Heart right ventricle (tissue), 16 donors: ENCODE measurements around the gene BTK. TPM values are rescaled to one million over a fixed set of nuclear protein-coding genes. Genes with fewer than 3 reads are reported as not detected.

ENCODE experiments used
- ATAC-seq, 8 donors: fragments of 200-7000 bp; cut with Tn5 transposase; one replicate each; pipeline ENCODE4 v1.9.1; 2020; ENCODE audit warnings: mild to moderate bottlenecking in 8 of 8, moderate library complexity in 8 of 8, moderate number of reproducible peaks in 1 of 8
- DNase-seq, 2 donors: peaks; one replicate each; pipeline ENCODE4 v3.0.0-alpha.2; 2020
- H3K27ac ChIP-seq, 10 donors: fragments of 200-600 bp; sonication (generic) in 2 of 10; one replicate each; pipeline versions ENCODE4 v1.5.0 to v1.8.0; 2020 to 2022; ENCODE audit warnings: mild to moderate bottlenecking in 3 of 10
- H3K27me3 ChIP-seq, 7 donors: fragments of 200-600 bp; one replicate each; pipeline ENCODE4 v1.8.0; 2021 to 2022; ENCODE audit warnings: mild to moderate bottlenecking in 2 of 7
- H3K36me3 ChIP-seq, 9 donors: fragments of 200-600 bp; sonication (generic) in 1 of 9; one replicate each; pipeline versions ENCODE4 v1.5.0 to v1.8.0; 2020 to 2022; ENCODE audit warnings: mild to moderate bottlenecking in 2 of 9
- H3K4me1 ChIP-seq, 9 donors: fragments of 200-600 bp; sonication (generic) in 1 of 9; one replicate each; pipeline versions ENCODE4 v1.5.0 to v1.8.0; 2020 to 2022; ENCODE audit warnings: mild to moderate bottlenecking in 4 of 9
- H3K4me3 ChIP-seq, 10 donors: fragments of 200-600 bp; sonication (generic) in 2 of 10; one replicate each; pipeline versions ENCODE4 v1.5.0 to v1.8.0; 2020 to 2022; ENCODE audit warnings: mild to moderate bottlenecking in 7 of 10, moderate library complexity in 2 of 10
- H3K9me3 ChIP-seq, 11 donors: fragments of 200-600 bp in 10 of 11; sonication (generic) in 2 of 11; one replicate each; pipeline versions ENCODE4 v1.5.0 to v1.8.0; 2013 to 2022; ENCODE audit warnings: mild to moderate bottlenecking in 2 of 11, control low read depth in 1 of 11, moderate library complexity in 1 of 11
- CTCF ChIP-seq, 9 donors: fragments of 200-600 bp; sonication (generic) in 2 of 9; IDR thresholded peaks; one replicate each; pipeline versions ENCODE4 v1.5.0 to v1.8.0; 2021 to 2022; ENCODE audit warnings: antibody characterized with exemption in 9 of 9, mild to moderate bottlenecking in 5 of 9, moderate library complexity in 1 of 9
- WGBS, 2 donors: extraction: QIAGEN DNeasy Blood & Tissue Kit; methylation state at CpG; one replicate each; pipeline ENCODE4 v1.1.7; 2013; ENCODE audit warnings: inconsistent platforms in 1 of 2; 5-methylcytosine and 5-hydroxymethylcytosine counted together
- intact Hi-C, 10 donors: fragments of 100-400 bp; cut with DNase I; formaldehyde crosslinking; loops; one replicate each; pipeline versions ENCODE4 v1.11.1 to v1.14.2; 2022
- polyA plus RNA-seq, 2 donors: library from polyadenylated mRNA; stranded (reverse); fragments of 200-250 nt; gene quantifications; one replicate each; pipeline ENCODE4 v1.2.3, GENCODE V29; 2013
- total RNA-seq, 10 donors: library from RNA; stranded (reverse); fragmentation: NEBNext Ultra II Directional in 3 of 10; extraction: Animal tissue kit (Norgen Biotek cat#: 25700) in 3 of 10; gene quantifications; one replicate each; pipeline versions ENCODE4 v1.2.1 to v1.2.4, GENCODE V29; 2021 to 2023
- donor health status: Arrhythmogenic right ventricular cardiomyopathy.
- donor health status: ischemic (EF 13 %, LVEDD 7.1; RV severe dilation, severe dysfunction).
- donor health status: healthy with polysubstance abuse.
- donor health status: DM: no; HTN: yes; CAD: no.
- donor health status: DM: no; HTN: no; CAD: no.
- donor health status: ischemic (EF 25% LVEDD 6.9; RV normal size, moderate dysfunction).
- donor health status: ischemic (EF 25% LVEDD 5.7; RV mildly dilated, moderate dysfunction).
- donor health status: healthy.
- donor health status: DM: yes; HTN: yes; CAD: no.
- donor health status: Ischemic cardiomyopathy.
- donor health status: ischemic (EF 35%, LVEDD 5.7; RV mildly dilated, moderate dysfunction).
- donor health status: nonischemic (EF 11% LVEDD 7.7; RV severe dilation, severe dysfunction).
- donor health status: DM: yes; HTN: yes; CAD: no.
- donor health status: PGD.
- donor health status: ischemic (EF 29% LVEDD 5.4; RV normal size, mild dysfunction).
- donor health status: nonischemic (EF 23%, LVEDD 6.1; RV moderate dilation, normal function).

The BTK gene
- total and polyA plus RNA-seq, 12 donors, result 0.47 to 7.0 (median 1.5) TPM

GRCh38 chrX:101370888-101371504 lies 15.0 kb downstream of the BTK start:
- intact Hi-C loops, result no loop called here
- no peak for ATAC-seq
- TF ChIP-seq CTCF (IDR thresholded peaks at IDR 0.05), result no peak
- DNase-seq, result no peak
- 55 to 61% methylated on average over 3 of the region's 3 CpGs for WGBS, 2 donors
- no peak overlapping the region for H3K4me3 ChIP-seq
- peaks cover 0 to 21% (median 0%) of the 10 kb centered on the region in 7 donors for H3K27me3 ChIP-seq
- H3K9me3 ChIP-seq, result no peaks in the 10 kb centered on the region
- no peak overlapping the region for H3K27ac ChIP-seq
- H3K36me3 ChIP-seq, result no peaks in the 10 kb centered on the region
- no peaks in the 10 kb centered on the region for H3K4me1 ChIP-seq

GRCh38 chrX:101369687-101370086 lies 16.3 kb downstream of the BTK start:
- peaks cover 0 to 24% (median 0%) of the 10 kb centered on the region in 7 donors for H3K27me3 ChIP-seq
- no peaks in the 10 kb centered on the region for H3K4me1 ChIP-seq
- intact Hi-C loops, result no loop called here
- H3K27ac ChIP-seq, result no peak overlapping the region
- DNase-seq (no peak), ATAC-seq (no peak)
- H3K36me3 ChIP-seq, result no peaks in the 10 kb centered on the region
- no peak overlapping the region for H3K4me3 ChIP-seq
- H3K9me3 ChIP-seq, result no peaks in the 10 kb centered on the region
- no peak for TF ChIP-seq CTCF (IDR thresholded peaks at IDR 0.05)
- WGBS, 2 donors, result 76 to 78% methylated on average over 6 of the region's 6 CpGs

GRCh38 chrX:101368800-101369199 lies 17.2 kb downstream of the BTK start:
- no peak for DNase-seq
- TF ChIP-seq CTCF (IDR thresholded peaks at IDR 0.05), result no peak
- ATAC-seq, result no peak
- Histone ChIP-seq H3K27ac (no peak overlapping the region), H3K27me3 (peaks cover 0 to 26% (median 0%) of the 10 kb centered on the region in 7 donors), H3K4me3 (no peak overlapping the region), H3K9me3 (no peaks in the 10 kb centered on the region), H3K4me1 (no peaks in the 10 kb centered on the region), H3K36me3 (no peaks in the 10 kb centered on the region)
- intact Hi-C loops, result no loop called here

- H3K27me3 ChIP-seq, result peaks cover 0 to 41% (median 0%) of the 10 kb centered on the region in 7 donors
- ATAC-seq (no peak), DNase-seq (no peak)
- 94 to 100% methylated on average over 1 of the region's 1 CpG for WGBS, 2 donors
- no peak overlapping the region for H3K4me3 ChIP-seq
- no peaks in the 10 kb centered on the region for H3K9me3 ChIP-seq
- no peak overlapping the region for H3K27ac ChIP-seq
- no peaks in the 10 kb centered on the region for H3K36me3 ChIP-seq
- TF ChIP-seq CTCF (IDR thresholded peaks at IDR 0.05), result no peak
- intact Hi-C loops, result no loop called here
- H3K4me1 ChIP-seq, result no peaks in the 10 kb centered on the region
Measured at GRCh38 chrX:101365301-101365795, 20.6 kb downstream of the BTK start.
